HG02623 (cell line): ENCODE data around the gene XYLT2.
"Not testable (repeated sequence)": the region's sequence is repeated elsewhere in the genome, so short reads cannot be mapped to it uniquely, and the experiment has no call there.

Source experiments
- ATAC-seq: cut with Tn5 transposase; IDR thresholded peaks from one replicate; pipeline ENCODE4 v1.9.1; 2021; ENCODE audit warnings: moderate library complexity; ENCODE audit not compliant: unreplicated experiment

Gene XYLT2

GRCh38 chr17:50388728-50389127, 42.8 kb downstream of the XYLT2 start:
- ATAC-seq: no peak

- ATAC-seq: no peak
Observed at GRCh38 chr17:50389534-50389933, 43.6 kb downstream of the XYLT2 start.

DNA sequence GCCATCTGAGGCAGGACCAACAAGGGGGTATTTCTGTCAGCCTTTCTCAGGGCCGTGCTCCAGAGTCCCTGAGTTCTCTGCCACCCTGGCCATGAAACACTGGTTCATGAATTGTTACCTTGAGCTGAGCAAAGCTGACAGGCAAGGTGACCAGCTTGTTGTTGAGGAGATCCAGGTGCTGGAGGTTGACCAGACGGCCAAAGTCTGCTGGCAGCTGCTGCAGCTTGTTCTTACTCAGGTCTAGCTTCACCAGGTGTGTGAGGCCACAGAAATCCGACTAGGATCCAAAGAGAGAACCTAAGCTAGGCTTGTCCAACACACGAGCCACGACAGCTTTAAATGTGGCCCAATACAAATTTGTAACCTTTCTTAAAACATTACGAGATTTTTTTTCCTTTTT, 46.7 kb downstream of the XYLT2 start:
- no peak for ATAC-seq

GRCh38 chr17:50393700-50394099, 47.8 kb downstream of the XYLT2 start:
- no peak for ATAC-seq

- ATAC-seq: no peak
Observed at GRCh38 chr17:50394711-50395110, 48.8 kb downstream of the XYLT2 start.

- no peak for ATAC-seq
Observed at GRCh38 chr17:50396261-50397110, 50.6 kb downstream of the XYLT2 start.

DNA sequence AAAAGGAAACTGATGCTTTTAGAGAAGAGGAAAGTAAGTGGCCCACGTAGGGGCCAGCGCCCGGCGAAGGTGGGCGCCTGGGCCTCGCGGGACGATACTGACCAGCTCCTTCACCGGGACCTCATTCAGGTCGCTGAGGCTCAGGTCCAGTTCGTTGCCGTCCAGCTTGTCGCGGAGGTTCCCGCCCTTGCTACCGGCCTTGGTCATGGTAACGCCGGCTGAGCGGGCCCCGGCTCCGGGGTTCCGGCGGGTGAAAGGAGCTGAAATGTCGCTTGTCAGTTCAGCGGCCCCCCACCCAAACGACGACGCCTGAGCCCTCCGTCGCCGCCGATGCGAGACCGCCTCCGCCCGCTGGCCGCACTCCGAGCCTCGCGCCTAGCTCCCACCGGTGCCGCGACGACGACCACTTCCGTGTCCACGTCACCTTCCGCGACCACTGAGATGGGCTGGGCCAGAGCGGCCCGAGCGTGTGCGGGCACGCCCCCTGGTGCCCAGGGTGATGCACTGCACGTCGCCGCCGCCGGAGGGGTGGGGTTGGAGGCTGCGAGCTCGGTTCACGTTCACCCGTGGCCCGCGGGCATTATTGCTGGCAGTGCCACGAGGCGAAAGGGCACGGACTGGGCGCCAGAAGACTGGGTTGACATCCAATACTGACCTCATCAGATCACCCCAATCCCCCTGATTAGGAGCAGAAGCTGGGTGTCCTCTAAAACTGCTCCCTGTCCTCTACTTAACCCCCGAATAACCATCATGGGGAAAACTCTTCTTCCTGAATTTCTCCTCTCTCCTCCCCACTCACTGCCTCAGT, 51.4 kb downstream of the XYLT2 start, which contains the start of gene LRRC59:
TSS of gene LRRC59 (minus strand) at position 413 of the 808 bp plus-strand sequence. CDS start at position 207, 206 bp downstream.
- ATAC-seq: peak; percentile 97

DNA sequence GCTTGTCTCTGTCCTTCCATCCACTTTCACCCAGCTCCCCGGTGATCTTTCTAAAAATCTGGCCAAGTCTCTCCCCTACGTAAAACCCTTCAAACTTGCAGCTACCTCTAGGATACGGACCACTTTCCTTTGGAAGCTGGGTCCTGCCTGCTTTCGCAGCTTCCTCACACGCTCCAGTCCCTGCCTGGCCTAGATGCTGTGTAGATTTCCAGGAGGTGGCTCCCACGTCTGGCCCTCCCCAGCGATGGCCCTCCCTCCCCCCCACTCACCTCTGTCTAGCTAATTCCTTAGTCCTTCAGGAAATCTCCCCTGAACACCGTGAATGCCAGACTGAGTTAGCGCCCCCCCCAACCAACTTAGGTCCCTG, 52.0 kb downstream of the XYLT2 start:
- no peak for ATAC-seq

DNA sequence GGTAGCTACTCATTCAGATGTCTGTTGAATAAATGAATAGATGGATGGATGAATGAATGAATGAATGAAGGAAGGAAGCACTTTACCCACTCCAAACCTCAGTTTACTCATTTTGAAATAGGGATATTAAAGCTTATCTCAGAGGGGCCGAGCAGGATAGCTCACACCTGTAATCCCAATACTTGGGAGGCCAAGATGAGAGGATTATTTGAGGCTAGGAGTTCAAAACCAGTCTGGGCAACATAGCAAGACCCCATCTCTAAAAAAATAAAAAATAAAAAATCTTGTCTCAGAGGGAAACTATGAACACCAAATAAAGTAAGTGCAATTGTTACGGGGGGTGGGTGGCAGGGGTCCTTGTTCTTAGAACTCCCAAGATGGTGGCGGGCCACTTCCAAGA, 52.7 kb downstream of the XYLT2 start:
- not testable (repeated sequence) for ATAC-seq

GRCh38 chr17:50399591-50399990, 53.7 kb downstream of the XYLT2 start:
- ATAC-seq: not testable (repeated sequence)

DNA sequence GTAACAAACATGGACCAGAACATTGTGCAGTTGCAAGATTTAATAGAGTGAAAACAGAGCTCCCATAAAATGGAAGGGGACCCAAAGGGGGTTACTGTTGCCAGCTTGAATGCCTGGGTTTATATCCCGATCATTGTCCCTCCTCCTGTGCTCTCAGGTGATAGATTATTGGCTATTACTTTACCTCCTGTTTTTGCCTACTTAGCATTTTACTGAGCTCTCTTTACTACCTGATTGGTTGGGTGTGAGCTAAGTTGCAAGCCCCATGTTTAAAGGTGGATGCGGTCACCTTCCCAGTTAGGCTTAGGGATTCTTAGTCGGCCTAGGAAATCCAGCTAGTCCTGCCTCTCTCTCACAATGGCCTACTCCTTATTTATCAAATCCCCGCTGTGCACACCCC, 59.4 kb downstream of the XYLT2 start:
- not testable (repeated sequence) for ATAC-seq

DNA sequence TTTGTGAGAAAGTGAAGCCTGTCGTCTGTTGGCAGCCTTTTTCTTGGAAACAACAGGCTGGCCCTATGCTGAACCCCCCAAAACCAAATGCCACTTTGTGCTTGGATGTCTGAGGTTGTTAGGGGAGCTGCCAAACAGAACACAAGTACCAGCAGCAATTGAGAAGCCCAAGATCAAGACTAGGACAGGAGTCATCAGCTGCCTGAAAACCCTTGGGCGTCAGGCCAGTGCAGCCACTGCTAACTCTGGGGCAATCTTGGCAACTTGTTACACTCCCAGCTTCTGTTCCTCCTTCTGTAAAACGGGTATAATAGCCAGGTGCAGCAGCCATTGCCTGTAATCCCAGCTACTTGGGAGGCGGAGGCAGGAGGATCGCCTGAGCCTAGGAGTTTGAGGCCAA, 60.7 kb downstream of the XYLT2 start:
- no peak for ATAC-seq

DNA sequence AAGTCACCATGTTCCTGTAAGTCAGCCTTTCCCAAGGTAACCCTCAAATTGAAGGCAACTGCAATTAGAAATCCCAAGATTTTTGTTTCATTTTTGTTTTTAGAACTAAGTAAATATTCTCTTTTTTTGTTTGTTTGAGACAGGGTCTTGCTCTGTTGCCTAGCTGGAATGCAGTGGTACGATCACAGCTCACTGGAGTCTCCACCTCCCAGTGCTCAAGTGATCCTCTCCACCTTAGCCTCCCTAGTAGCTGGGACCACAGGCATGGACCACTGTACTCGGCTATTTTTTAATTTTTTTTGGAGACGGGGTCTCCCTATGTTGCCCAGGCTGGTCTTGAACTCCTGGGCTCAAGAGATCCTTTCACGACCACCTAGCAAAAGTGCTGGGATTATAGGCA, 62.0 kb downstream of the XYLT2 start:
- no peak for ATAC-seq
